Activated CD8-positive, alpha-beta T cell treated with anti-CD3 and anti-CD28 coated beads for 36 hours (primary cell): ENCODE data around the gene ADD1. TPM values are rescaled to one million over a fixed set of nuclear protein-coding genes. Genes with fewer than 3 reads are reported as not detected.
"Not testable (repeated sequence)": the region's sequence is repeated elsewhere in the genome, so short reads cannot be mapped to it uniquely, and the experiment has no call there.

Experiments used
- ATAC-seq: fragments of 200-7000 bp; cut with Tn5 transposase; one replicate; pipeline ENCODE4 v1.10.0; 2021; ENCODE audit warnings: mild to moderate bottlenecking, moderate library complexity
- CTCF ChIA-PET: fragments of 350-600 bp; sonication (Branson Sonifier 250); formaldehyde crosslinking; loops from one replicate; lab custom pipeline; 2021; ENCODE audit warnings: antibody characterized with exemption; lab: Charles Lee
- POLR2A ChIA-PET: fragments of 350-600 bp; sonication (Branson Sonifier 250); formaldehyde crosslinking; loops from one replicate; lab custom pipeline; 2021; ENCODE audit warnings: antibody characterized with exemption; lab: Charles Lee
- DNase-seq: peaks from one replicate; pipeline ENCODE4 v3.0.0-alpha.2; 2020
- H3K27ac Mint-ChIP-seq: one replicate; pipeline ENCODE4 v1.8.0; 2021; ENCODE audit warnings: mild to moderate bottlenecking, mixed read lengths
- H3K27me3 Mint-ChIP-seq: one replicate; pipeline ENCODE4 v1.8.0; 2021; ENCODE audit warnings: mixed read lengths
- H3K36me3 Mint-ChIP-seq: one replicate; pipeline ENCODE4 v1.8.0; 2021; ENCODE audit warnings: low read depth, mixed read lengths
- H3K4me1 Mint-ChIP-seq: one replicate; pipeline ENCODE4 v1.8.0; 2021; ENCODE audit warnings: low read depth, mixed read lengths
- H3K4me3 Mint-ChIP-seq: one replicate; pipeline ENCODE4 v1.8.0; 2021; ENCODE audit warnings: mild to moderate bottlenecking, moderate library complexity, mixed read lengths
- H3K9me3 Mint-ChIP-seq: one replicate; pipeline ENCODE4 v1.8.0; 2021; ENCODE audit warnings: mixed read lengths
- CTCF ChIP-seq: fragments of 200-600 bp; IDR thresholded peaks from one replicate; pipeline ENCODE4 v1.8.0; 2022; ENCODE audit warnings: antibody characterized with exemption, mild to moderate bottlenecking
- intact Hi-C: fragments of 100-400 bp; cut with micrococcal nuclease; formaldehyde crosslinking; loops from one replicate; pipeline ENCODE4 v1.10.0; 2022
- total RNA-seq, 2 experiments: library from RNA; stranded (reverse); gene quantifications; one replicate each; pipeline ENCODE4 v1.2.3, GENCODE V29; 2021

Gene ADD1
- total RNA-seq, 2 experiments from 2014 or later, result 149 to 154 TPM

DNA sequence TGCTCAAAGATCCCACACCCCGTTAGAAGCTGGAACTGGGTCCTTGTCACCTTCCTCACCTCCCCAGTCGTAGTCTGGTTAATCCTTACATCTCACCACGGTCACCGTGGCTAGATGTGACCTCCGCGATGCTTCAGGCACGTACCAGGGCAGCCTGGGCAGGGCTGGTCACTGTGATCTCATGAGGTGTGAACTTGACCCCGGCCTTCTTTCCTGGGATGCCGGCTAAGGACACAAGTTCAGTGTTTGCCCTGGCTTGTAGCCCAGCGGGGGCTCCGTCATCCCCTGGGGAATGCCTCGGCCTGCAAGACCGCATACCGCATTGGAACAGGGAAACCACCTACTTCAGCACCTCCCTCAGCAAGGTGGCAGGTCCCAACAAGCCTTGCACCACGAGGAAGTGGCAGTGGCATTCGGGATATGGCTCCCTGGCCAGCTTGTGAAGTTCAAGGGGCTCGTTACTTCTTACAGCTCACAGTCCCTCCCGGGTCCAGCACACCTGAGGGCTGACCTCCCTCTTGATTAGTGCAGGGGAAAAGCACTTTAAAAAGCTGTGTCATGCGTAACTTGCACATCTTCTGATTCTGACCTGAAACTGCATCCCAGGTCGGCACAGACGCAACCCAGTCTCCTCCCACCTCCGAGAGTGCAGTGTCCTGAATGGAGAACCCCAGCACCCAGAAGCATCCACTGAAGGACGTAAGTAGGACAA, 93.7 kb downstream of the ADD1 start:
- Mint-ChIP-seq H3K4me3 (peak overlapping the region; percentile 87), H3K27ac (peak overlapping the region; percentile 90), H3K9me3 (no peaks in the 10 kb centered on the region), H3K4me1 (peaks cover 52% of the 10 kb centered on the region), H3K27me3 (no peaks in the 10 kb centered on the region), H3K36me3 (peaks cover 68% of the 10 kb centered on the region)
- CTCF ChIA-PET, result interaction anchor here (0.8 to 6.2 kb wide), 4 partner anchors 11 to 192 kb away, joined by 3 to 59 read pairs (median 3); no protein-coding TSS in a partner anchor
- intact Hi-C loops, result loop anchor here (2.0 to 5.0 kb wide), 4 partner anchors 25 to 190 kb away; partner anchors contain the start of genes GRK4 and NOP14
- POLR2A ChIA-PET, result interaction anchor here (1.0 to 7.6 kb wide), 10 partner anchors 13 to 191 kb away, joined by 3 to 121 read pairs (median 9); no protein-coding TSS in a partner anchor
- no peak for TF ChIP-seq CTCF
- DNase-seq (peak; percentile 40), ATAC-seq (no peak)

DNA sequence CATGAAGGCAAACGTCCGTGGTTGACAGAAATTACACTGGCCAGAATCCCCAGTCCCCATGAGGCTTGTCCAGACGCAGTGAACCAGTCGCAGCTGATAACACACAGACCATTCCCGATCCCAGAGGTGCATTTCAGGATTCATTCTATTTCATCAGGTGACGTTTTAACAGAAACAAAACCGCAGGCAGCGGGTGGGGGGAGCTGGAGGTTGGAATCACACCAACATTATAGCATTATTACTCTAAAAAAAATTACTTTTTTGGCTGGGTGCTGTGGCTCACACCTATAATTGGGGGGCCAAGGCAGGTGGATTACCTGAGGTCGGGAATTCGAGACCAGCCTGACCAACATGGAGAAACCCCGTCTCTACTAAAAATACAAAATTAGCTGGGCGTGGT, 94.3 kb downstream of the ADD1 start:
- H3K4me3 Mint-ChIP-seq, result no peak overlapping the region
- intact Hi-C loops, result loop anchor here (2.0 to 5.0 kb wide), 4 partner anchors 25 to 191 kb away; partner anchors contain the start of genes GRK4 and NOP14
- H3K9me3 Mint-ChIP-seq, result no peaks in the 10 kb centered on the region
- H3K27me3 Mint-ChIP-seq, result no peaks in the 10 kb centered on the region
- ChIA-PET CTCF (interaction anchor here (1.5 to 6.2 kb wide), 2 partner anchors 15 to 176 kb away, joined by 3 to 59 read pairs; no protein-coding TSS in a partner anchor), POLR2A (interaction anchor here (1.2 to 7.6 kb wide), 4 partner anchors 12 to 167 kb away, joined by 4 to 121 read pairs (median 4); no protein-coding TSS in a partner anchor)
- peak overlapping the region; percentile 90 for H3K27ac Mint-ChIP-seq
- DNase-seq (no peak), ATAC-seq (no peak)
- H3K4me1 Mint-ChIP-seq, result peaks cover 55% of the 10 kb centered on the region
- peaks cover 71% of the 10 kb centered on the region for H3K36me3 Mint-ChIP-seq
- no peak for TF ChIP-seq CTCF

GRCh38 chr4:2938411-2938810, 94.8 kb downstream of the ADD1 start:
- intact Hi-C loops, result loop anchor here (5.0 kb wide), 3 partner anchors 91 to 191 kb away; no protein-coding TSS in a partner anchor
- H3K27me3 Mint-ChIP-seq, H3K4me3 Mint-ChIP-seq, H3K27ac Mint-ChIP-seq, ATAC-seq, DNase-seq, H3K9me3 Mint-ChIP-seq: not testable (repeated sequence)
- H3K36me3 Mint-ChIP-seq, result peaks cover 69% of the 10 kb centered on the region
- POLR2A ChIA-PET, result interaction anchor here (1.4 to 7.6 kb wide), 2 partner anchors 12 to 24 kb away, joined by 5 to 121 read pairs; no protein-coding TSS in a partner anchor
- peaks cover 55% of the 10 kb centered on the region for H3K4me1 Mint-ChIP-seq
- CTCF ChIA-PET, result interaction anchor here (1.5 to 6.2 kb wide), 2 partner anchors 15 to 176 kb away, joined by 3 to 59 read pairs; no protein-coding TSS in a partner anchor

- peaks cover 56% of the 10 kb centered on the region for H3K4me1 Mint-ChIP-seq
- TF ChIP-seq CTCF, result no peak
- peak overlapping the region; percentile 64 for H3K27ac Mint-ChIP-seq
- H3K36me3 Mint-ChIP-seq, result peaks cover 71% of the 10 kb centered on the region
- intact Hi-C loops, result loop anchor here (5.0 kb wide), 3 partner anchors 92 to 192 kb away; no protein-coding TSS in a partner anchor
- no peak for ATAC-seq
- no peak for DNase-seq
- POLR2A ChIA-PET, result interaction anchor here (1.4 to 7.6 kb wide), 2 partner anchors 11 to 24 kb away, joined by 5 to 121 read pairs; no protein-coding TSS in a partner anchor
- H3K9me3 Mint-ChIP-seq, result no peaks in the 10 kb centered on the region
- H3K27me3 Mint-ChIP-seq, result no peaks in the 10 kb centered on the region
- H3K4me3 Mint-ChIP-seq, result no peak overlapping the region
- CTCF ChIA-PET, result interaction anchor here (1.0 to 6.2 kb wide), 3 partner anchors 10 to 177 kb away, joined by 3 to 59 read pairs (median 4); no protein-coding TSS in a partner anchor
Observed at GRCh38 chr4:2938906-2939305, 95.3 kb downstream of the ADD1 start.
